Mammary epithelial cell (primary cell): Measurements from ENCODE around the gene LRRC3.
"Not testable (repeated sequence)": the region's sequence is repeated elsewhere in the genome, so short reads cannot be mapped to it uniquely, and the experiment has no call there.

Experiments used
- CTCF ChIP-seq, 2 donors: IDR thresholded peaks in 1 of 2; conservative IDR thresholded peaks in 1 of 2; 2 replicates each; pipeline ENCODE4 v1.5.1; 2011 to 2012; ENCODE audit warnings: inconsistent platforms in 2 of 2, low read length in 2 of 2, mild to moderate bottlenecking in 2 of 2, control low read depth in 1 of 2, low read depth in 1 of 2; ENCODE audit not compliant: insufficient read depth in 1 of 2; ENCODE audit errors: extremely low read depth in 1 of 2
- EZH2 ChIP-seq: IDR thresholded peaks from 2 replicates; pipeline ENCODE4 v1.6.1; 2012; ENCODE audit warnings: low read length, inconsistent platforms, borderline replicate concordance

GRCh38 chr21:44503006-44503889 is 47.9 kb downstream of the LRRC3 start:
- TF ChIP-seq CTCF (conservative IDR thresholded peaks at IDR 0.05 in 1 of 2, IDR thresholded peaks at IDR 0.05 in 1 of 2; ENCODE audit: extremely low read depth in 1 of 2, insufficient read depth in 1 of 2, low read depth in 1 of 2, low read length in 2 of 2); EZH2: not testable (repeated sequence)
